A673 (cell line): ENCODE results near the gene MKI67. TPM values are rescaled to one million over a fixed set of nuclear protein-coding genes. Genes with fewer than 3 reads are reported as not detected.

Experiments
- BruUV-seq: library from RNA; stranded (reverse); fragments of 400-500 nt; replicated peaks from 2 replicates; lab custom pipeline; 2021; lab: Mats Ljungman, UMichigan
- CTCF ChIA-PET: fragments of 300-600 bp; sonication (Branson Sonifier 250); formaldehyde crosslinking; loops from one replicate; lab custom pipeline; 2022; ENCODE audit warnings: antibody characterized with exemption; lab: Charles Lee
- POLR2A ChIA-PET: fragments of 300-600 bp; sonication (Branson Sonifier 250); formaldehyde crosslinking; loops from one replicate; lab custom pipeline; 2022; ENCODE audit warnings: antibody characterized with exemption; ENCODE audit not compliant: low non-redundant PET; lab: Charles Lee
- DNase-seq: peaks from one replicate; pipeline ENCODE4 v3.0.0-alpha.2; 2015; ENCODE audit warnings: low spot score
- H3K27ac ChIP-seq: fragments of 200-600 bp; sonication (generic); 2 replicates; pipeline ENCODE4 v1.5.1; 2016; ENCODE audit warnings: mixed run types, low read depth, mild to moderate bottlenecking, mixed read lengths, antibody characterized with exemption, low read length; ENCODE audit not compliant: poor library complexity, severe bottlenecking
- H3K27me3 ChIP-seq: fragments of 200-600 bp; sonication (generic); replicated peaks from 2 replicates; pipeline ENCODE4 v1.6.1; 2017; ENCODE audit warnings: mixed run types, low read depth, mild to moderate bottlenecking, mixed read lengths, antibody characterized with exemption, low read length; ENCODE audit not compliant: insufficient read depth, poor library complexity
- H3K36me3 ChIP-seq: fragments of 200-600 bp; sonication (generic); 2 replicates; pipeline ENCODE4 v1.6.1; 2016; ENCODE audit warnings: mixed run types, mild to moderate bottlenecking, mixed read lengths, antibody characterized with exemption, low read length; ENCODE audit not compliant: insufficient read depth, poor library complexity, severe bottlenecking
- H3K4me1 ChIP-seq: fragments of 200-600 bp; sonication (generic); 2 replicates; pipeline ENCODE4 v1.6.1; 2017; ENCODE audit warnings: mixed run types, mild to moderate bottlenecking, mixed read lengths, antibody characterized with exemption, low read length; ENCODE audit not compliant: insufficient read depth, poor library complexity, severe bottlenecking
- H3K4me3 ChIP-seq: fragments of 200-600 bp; sonication (generic); 2 replicates; pipeline ENCODE4 v1.5.1; 2016; ENCODE audit warnings: low read depth, mixed run types, mild to moderate bottlenecking, mixed read lengths, low read length; ENCODE audit not compliant: poor library complexity, severe bottlenecking
- H3K9me3 ChIP-seq: fragments of 200-600 bp; sonication (generic); 2 replicates; pipeline ENCODE4 v1.6.1; 2016; ENCODE audit warnings: mixed run types, low read depth, mild to moderate bottlenecking, mixed read lengths, antibody characterized with exemption, low read length; ENCODE audit not compliant: poor library complexity, severe bottlenecking
- EZH2 ChIP-seq: fragments of 200-600 bp; sonication (generic); IDR thresholded peaks from 2 replicates; pipeline ENCODE4 v1.6.1; 2017; ENCODE audit warnings: borderline replicate concordance, low read depth, mild to moderate bottlenecking, mixed read lengths, antibody characterized with exemption, low read length; ENCODE audit not compliant: poor library complexity, severe bottlenecking
- intact Hi-C: fragments of 100-400 bp; cut with micrococcal nuclease; formaldehyde crosslinking; loops from one replicate; pipeline ENCODE4 v1.10.0; 2022; ENCODE audit not compliant: unreplicated experiment
- total RNA-seq: library from RNA; stranded (reverse); gene quantifications from 2 replicates; pipeline ENCODE4 v1.2.3, GENCODE V29; 2021
- TF ChIP-seq, protein P1 (sequence below): fragments of 300-800, 200-600 bp; sonication (generic); conservative IDR thresholded peaks from 2 replicates; pipeline ENCODE4 v1.5.1; 2017; ENCODE audit warnings: low read depth, mild to moderate bottlenecking, antibody characterized with exemption, low read length, moderate library complexity, mixed read lengths

MKI67 gene
- total RNA-seq, 1 experiment from 2014 or later = 249 TPM

- H3K27ac ChIP-seq = no peak overlapping the region
- no peak overlapping the region for H3K4me3 ChIP-seq
- intact Hi-C loops = no loop called here
- H3K4me1 ChIP-seq = no peaks in the 10 kb centered on the region
- no peaks in the 10 kb centered on the region for H3K9me3 ChIP-seq
- H3K36me3 ChIP-seq = peaks cover 100% of the 10 kb centered on the region
- TF ChIP-seq, protein P1, sequence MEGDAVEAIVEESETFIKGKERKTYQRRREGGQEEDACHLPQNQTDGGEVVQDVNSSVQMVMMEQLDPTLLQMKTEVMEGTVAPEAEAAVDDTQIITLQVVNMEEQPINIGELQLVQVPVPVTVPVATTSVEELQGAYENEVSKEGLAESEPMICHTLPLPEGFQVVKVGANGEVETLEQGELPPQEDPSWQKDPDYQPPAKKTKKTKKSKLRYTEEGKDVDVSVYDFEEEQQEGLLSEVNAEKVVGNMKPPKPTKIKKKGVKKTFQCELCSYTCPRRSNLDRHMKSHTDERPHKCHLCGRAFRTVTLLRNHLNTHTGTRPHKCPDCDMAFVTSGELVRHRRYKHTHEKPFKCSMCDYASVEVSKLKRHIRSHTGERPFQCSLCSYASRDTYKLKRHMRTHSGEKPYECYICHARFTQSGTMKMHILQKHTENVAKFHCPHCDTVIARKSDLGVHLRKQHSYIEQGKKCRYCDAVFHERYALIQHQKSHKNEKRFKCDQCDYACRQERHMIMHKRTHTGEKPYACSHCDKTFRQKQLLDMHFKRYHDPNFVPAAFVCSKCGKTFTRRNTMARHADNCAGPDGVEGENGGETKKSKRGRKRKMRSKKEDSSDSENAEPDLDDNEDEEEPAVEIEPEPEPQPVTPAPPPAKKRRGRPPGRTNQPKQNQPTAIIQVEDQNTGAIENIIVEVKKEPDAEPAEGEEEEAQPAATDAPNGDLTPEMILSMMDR = no peak
- no peak for TF ChIP-seq EZH2
- POLR2A ChIA-PET = no interaction called here
- no TSS peak for BruUV-seq
- CTCF ChIA-PET = no interaction called here
- DNase-seq = no peak
- H3K27me3 ChIP-seq = no peaks in the 10 kb centered on the region
Measured at GRCh38 chr10:128102480-128103228, 23.6 kb downstream of the MKI67 start.

DNA sequence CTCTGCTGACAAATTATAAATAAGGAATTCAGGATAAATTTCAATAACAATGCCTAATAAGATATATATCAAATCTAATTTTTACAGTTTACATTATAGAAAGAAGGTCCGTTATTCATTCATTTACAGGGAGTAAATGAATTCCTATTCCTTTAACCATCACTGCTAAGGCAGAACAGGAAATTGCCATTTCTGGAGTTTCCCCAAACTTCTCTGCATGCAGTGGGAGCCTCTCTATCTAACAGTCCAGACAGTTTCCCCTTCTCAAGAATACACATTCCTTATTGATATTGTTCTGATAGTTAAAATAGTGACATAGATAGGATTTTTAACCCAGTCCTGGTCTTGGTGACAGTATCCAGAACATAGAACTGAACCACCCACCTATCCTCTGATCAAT, 24.3 kb downstream of the MKI67 start:
- intact Hi-C loops = no loop called here
- Histone ChIP-seq H3K4me3 (no peak overlapping the region), H3K27ac (no peak overlapping the region), H3K36me3 (peaks cover 100% of the 10 kb centered on the region), H3K9me3 (no peaks in the 10 kb centered on the region), H3K4me1 (peaks cover 2% of the 10 kb centered on the region), H3K27me3 (no peaks in the 10 kb centered on the region)
- BruUV-seq = no TSS peak
- CTCF ChIA-PET = no interaction called here
- POLR2A ChIA-PET = no interaction called here
- DNase-seq = no peak
- TF ChIP-seq, protein P1 = no peak
- TF ChIP-seq EZH2 = no peak

DNA sequence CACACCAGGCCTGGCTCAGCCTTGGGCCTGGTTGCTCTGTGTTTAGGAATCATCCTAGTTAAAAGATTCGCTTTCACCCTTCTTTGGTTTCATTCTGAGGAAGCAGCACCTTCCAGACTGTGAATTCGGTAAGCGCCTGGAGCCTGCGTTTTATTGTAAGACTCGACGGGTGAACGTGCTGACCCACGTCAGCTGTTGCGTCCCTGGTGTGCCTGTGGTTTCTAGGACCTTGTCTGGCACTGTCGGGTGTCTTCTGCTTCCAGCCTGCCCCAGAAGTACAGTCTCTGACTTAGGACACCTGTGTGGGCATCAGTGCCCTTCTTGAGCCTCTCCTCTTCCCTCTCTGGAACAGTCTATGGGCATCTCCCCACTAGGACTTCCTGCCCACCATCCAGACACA, 26.3 kb downstream of the MKI67 start:
- intact Hi-C loops = no loop called here
- CTCF ChIA-PET = no interaction called here
- POLR2A ChIA-PET = no interaction called here
- Histone ChIP-seq H3K4me3 (no peak overlapping the region), H3K9me3 (no peaks in the 10 kb centered on the region), H3K4me1 (peaks cover 5% of the 10 kb centered on the region), H3K36me3 (peaks cover 88% of the 10 kb centered on the region), H3K27ac (no peak overlapping the region), H3K27me3 (no peaks in the 10 kb centered on the region)
- no peak for TF ChIP-seq EZH2
- TF ChIP-seq, protein P1 = no peak
- DNase-seq = no peak
- BruUV-seq = no TSS peak
